H9 (cell line): ENCODE data around the gene HIPK1. TPM values are rescaled to one million over a fixed set of nuclear protein-coding genes. Genes with fewer than 3 reads are reported as not detected.

Experiments
- DNase-seq: peaks from one replicate; pipeline ENCODE4 v3.0.0-alpha.2; 2017
- H2AFZ ChIP-seq: one replicate; pipeline ENCODE4 v1.6.1; 2013; ENCODE audit warnings: mild to moderate bottlenecking, low read length, control low read depth, moderate library complexity
- H2AK5ac ChIP-seq: 2 replicates; pipeline ENCODE4 v1.6.1; 2013; ENCODE audit warnings: low read length, control low read depth, mixed read lengths; ENCODE audit not compliant: insufficient read length
- H2BK120ac ChIP-seq: one replicate; pipeline ENCODE4 v1.6.1; 2013; ENCODE audit warnings: low read depth, mild to moderate bottlenecking, low read length, control low read depth, inconsistent platforms; ENCODE audit not compliant: poor library complexity, severe bottlenecking
- H2BK12ac ChIP-seq: 2 replicates; pipeline ENCODE4 v1.6.1; 2013; ENCODE audit warnings: low read length, control low read depth, mixed read lengths, low read depth; ENCODE audit not compliant: insufficient read length
- H2BK15ac ChIP-seq: 2 replicates; pipeline ENCODE4 v1.6.1; 2013; ENCODE audit warnings: low read depth, low read length, control low read depth
- H2BK20ac ChIP-seq: one replicate; pipeline ENCODE4 v1.6.1; 2013; ENCODE audit warnings: low read depth, mild to moderate bottlenecking, low read length, control low read depth, inconsistent platforms; ENCODE audit not compliant: poor library complexity, severe bottlenecking
- H2BK5ac ChIP-seq: 2 replicates; pipeline ENCODE4 v1.6.1; 2013; ENCODE audit warnings: low read length, control low read depth, mixed read lengths; ENCODE audit not compliant: insufficient read length
- H3K14ac ChIP-seq: 2 replicates; pipeline ENCODE4 v1.6.1; 2013; ENCODE audit warnings: low read length, control low read depth; ENCODE audit not compliant: insufficient read depth
- H3K18ac ChIP-seq: 2 replicates; pipeline ENCODE4 v1.6.1; 2013; ENCODE audit warnings: low read depth, mild to moderate bottlenecking, mixed read lengths, low read length, control low read depth; ENCODE audit not compliant: insufficient read length
- H3K23ac ChIP-seq: 2 replicates; pipeline ENCODE4 v1.6.1; 2013; ENCODE audit warnings: low read length, control low read depth, mixed read lengths, low read depth; ENCODE audit not compliant: insufficient read length
- H3K23me2 ChIP-seq: 2 replicates; pipeline ENCODE4 v1.6.1; 2013; ENCODE audit warnings: low read depth, mild to moderate bottlenecking, mixed read lengths, low read length, control low read depth; ENCODE audit not compliant: insufficient read length, poor library complexity, severe bottlenecking
- H3K27ac ChIP-seq: 2 replicates; pipeline ENCODE4 v1.5.1; 2013; ENCODE audit warnings: low read length, control low read depth, mixed read lengths, low read depth; ENCODE audit not compliant: insufficient read length
- H3K27me3 ChIP-seq: 2 replicates; pipeline ENCODE4 v1.6.1; 2013; ENCODE audit warnings: low read length, control low read depth, inconsistent platforms; ENCODE audit not compliant: insufficient read depth
- H3K4ac ChIP-seq: 2 replicates; pipeline ENCODE4 v1.6.1; 2013; ENCODE audit warnings: low read depth, mild to moderate bottlenecking, control low read depth, inconsistent platforms, low read length, moderate library complexity
- H3K4me1 ChIP-seq: 2 replicates; pipeline ENCODE4 v1.6.1; 2013; ENCODE audit warnings: low read length, control low read depth, inconsistent platforms; ENCODE audit not compliant: insufficient read depth
- H3K4me2 ChIP-seq: 2 replicates; pipeline ENCODE4 v1.6.1; 2013; ENCODE audit warnings: low read length, control low read depth, mixed read lengths; ENCODE audit not compliant: insufficient read length, insufficient read depth
- H3K56ac ChIP-seq: 2 replicates; pipeline ENCODE4 v1.6.1; 2013; ENCODE audit warnings: low read depth, mild to moderate bottlenecking, mixed read lengths, low read length, control low read depth; ENCODE audit not compliant: insufficient read length
- H3K79me1 ChIP-seq: 2 replicates; pipeline ENCODE4 v1.6.1; 2013; ENCODE audit warnings: low read depth, mild to moderate bottlenecking, moderate library complexity, low read length, control low read depth, inconsistent platforms; ENCODE audit not compliant: insufficient read depth, poor library complexity, severe bottlenecking
- H3K79me2 ChIP-seq: 2 replicates; pipeline ENCODE4 v1.6.1; 2013; ENCODE audit warnings: low read length, control low read depth, inconsistent platforms; ENCODE audit not compliant: insufficient read depth
- H3K9ac ChIP-seq: 2 replicates; pipeline ENCODE4 v1.6.1; 2013; ENCODE audit warnings: low read length, control low read depth, mixed read lengths; ENCODE audit not compliant: insufficient read length; ENCODE audit errors: extremely low read depth
- H3K9me3 ChIP-seq: one replicate; pipeline ENCODE4 v1.6.1; 2013; ENCODE audit warnings: low read depth, low read length, inconsistent platforms; ENCODE audit not compliant: control insufficient read depth
- H3T11ph ChIP-seq: one replicate; pipeline ENCODE4 v1.6.1; 2013; ENCODE audit warnings: mild to moderate bottlenecking, low read length, control low read depth, inconsistent platforms
- H4K20me1 ChIP-seq: one replicate; pipeline ENCODE4 v1.6.1; 2013; ENCODE audit not compliant: control insufficient read depth, insufficient read length, insufficient read depth
- H4K5ac ChIP-seq: 2 replicates; pipeline ENCODE4 v1.6.1; 2013; ENCODE audit warnings: low read depth, mild to moderate bottlenecking, mixed read lengths, low read length, control low read depth; ENCODE audit not compliant: insufficient read length
- H4K8ac ChIP-seq: replicated peaks from 2 replicates; pipeline ENCODE4 v1.6.1; 2013; ENCODE audit warnings: low read length, control low read depth, mixed read lengths, low read depth; ENCODE audit not compliant: insufficient read length
- H4K91ac ChIP-seq: 2 replicates; pipeline ENCODE4 v1.6.1; 2013; ENCODE audit warnings: low read depth, mild to moderate bottlenecking, moderate library complexity, mixed read lengths, low read length, control low read depth; ENCODE audit not compliant: insufficient read length
- H3K27ac Mint-ChIP-seq, 3 experiments: 2 replicates in 2 of 3; 3 replicates in 1 of 3; pipeline ENCODE4 v1.8.0; 2020 to 2021; ENCODE audit warnings: mixed read lengths in 3 of 3, mild to moderate bottlenecking in 1 of 3, moderate library complexity in 1 of 3
- H3K27me3 Mint-ChIP-seq: 2 replicates; pipeline ENCODE4 v1.8.0; 2021; ENCODE audit warnings: low read depth, mild to moderate bottlenecking, moderate library complexity, mixed read lengths
- H3K36me3 Mint-ChIP-seq, 3 experiments: 2 replicates in 2 of 3; 3 replicates in 1 of 3; pipeline ENCODE4 v1.8.0; 2020 to 2021; ENCODE audit warnings: low read depth in 3 of 3, mixed read lengths in 3 of 3; ENCODE audit not compliant: insufficient read depth in 1 of 3
- H3K4me1 Mint-ChIP-seq, 2 experiments: 2 replicates each; pipeline ENCODE4 v1.8.0; 2020; ENCODE audit warnings: mixed read lengths in 2 of 2
- H3K4me3 Mint-ChIP-seq, 2 experiments: 2 replicates in 1 of 2; 3 replicates in 1 of 2; pipeline ENCODE4 v1.8.0; 2020 to 2021; ENCODE audit warnings: mild to moderate bottlenecking in 2 of 2, mixed read lengths in 2 of 2, moderate library complexity in 1 of 2
- H3K9me3 Mint-ChIP-seq, 2 experiments: 2 replicates in 1 of 2; 3 replicates in 1 of 2; pipeline ENCODE4 v1.8.0; 2020; ENCODE audit warnings: mild to moderate bottlenecking in 2 of 2, mixed read lengths in 2 of 2, moderate library complexity in 1 of 2
- CTCF ChIP-seq: fragments of 200-600 bp; sonication (generic); conservative IDR thresholded peaks from 3 replicates; pipeline ENCODE4 v1.8.0; 2021; ENCODE audit warnings: antibody characterized with exemption, mild to moderate bottlenecking
- total RNA-seq: library from RNA; stranded (reverse); gene quantifications from 2 replicates; pipeline ENCODE4 v1.2.1, GENCODE V29; 2021

Gene HIPK1
- total RNA-seq, 1 experiment from 2014 or later, result 65.7 TPM

GRCh38 chr1:113942527-113942926, 13.4 kb downstream of the HIPK1 start:
- H4K5ac ChIP-seq, result no peak overlapping the region
- H3K18ac ChIP-seq, result no peak overlapping the region
- H2BK20ac ChIP-seq, result no peak overlapping the region
- no peaks in the 10 kb centered on the region for H3K27me3 ChIP-seq
- peaks cover 3% of the 10 kb centered on the region; the same call in 1 of the 2 replicates for H3K4me1 ChIP-seq
- no peaks in the 10 kb centered on the region for H3K23me2 ChIP-seq
- no peak for DNase-seq
- H3K27ac ChIP-seq, result no peak overlapping the region
- no peak overlapping the region for H2BK12ac ChIP-seq
- H3K79me2 ChIP-seq, result peaks cover 4% of the 10 kb centered on the region; the same call in 1 of the 2 replicates
- no peak overlapping the region for H2BK15ac ChIP-seq
- no peaks in the 10 kb centered on the region for H3K9me3 ChIP-seq
- TF ChIP-seq CTCF, result no peak
- no peak overlapping the region for H3K4ac ChIP-seq
- H3K9me3 Mint-ChIP-seq, result no peaks in the 10 kb centered on the region
- no peak overlapping the region for H3T11ph ChIP-seq
- no peak overlapping the region for H3K27ac Mint-ChIP-seq
- H3K27me3 Mint-ChIP-seq, result no peaks in the 10 kb centered on the region
- no peak overlapping the region for H3K56ac ChIP-seq
- no peak overlapping the region for H2AFZ ChIP-seq
- H3K23ac ChIP-seq, result no peak overlapping the region
- H3K4me3 Mint-ChIP-seq, result no peak overlapping the region
- H3K36me3 Mint-ChIP-seq, result peaks cover 16 to 34% (median 21%) of the 10 kb centered on the region in 3 experiments; a peak in 6 of 7 replicates
- H2BK120ac ChIP-seq, result no peak overlapping the region
- H3K14ac ChIP-seq, result no peak overlapping the region
- H3K4me2 ChIP-seq, result no peak overlapping the region
- no peak overlapping the region for H2BK5ac ChIP-seq
- peaks cover 23 to 26% of the 10 kb centered on the region in 2 experiments for H3K4me1 Mint-ChIP-seq
- no peak overlapping the region for H4K91ac ChIP-seq
- H4K20me1 ChIP-seq, result no peaks in the 10 kb centered on the region
- no peaks in the 10 kb centered on the region for H3K79me1 ChIP-seq
- H3K9ac ChIP-seq, result no peak overlapping the region
- no peak overlapping the region for H2AK5ac ChIP-seq
- no peak overlapping the region for H4K8ac ChIP-seq
